Measurements from ENCODE around the gene KRTAP4-5. TPM values are rescaled to one million over a fixed set of nuclear protein-coding genes. Genes with fewer than 3 reads are reported as not detected.
"Not testable (repeated sequence)": the region's sequence is repeated elsewhere in the genome, so short reads cannot be mapped to it uniquely, and the experiment has no call there.

Gene KRTAP4-5
- total RNA-seq, 1 donor from 2014 or later = not detected

DNA sequence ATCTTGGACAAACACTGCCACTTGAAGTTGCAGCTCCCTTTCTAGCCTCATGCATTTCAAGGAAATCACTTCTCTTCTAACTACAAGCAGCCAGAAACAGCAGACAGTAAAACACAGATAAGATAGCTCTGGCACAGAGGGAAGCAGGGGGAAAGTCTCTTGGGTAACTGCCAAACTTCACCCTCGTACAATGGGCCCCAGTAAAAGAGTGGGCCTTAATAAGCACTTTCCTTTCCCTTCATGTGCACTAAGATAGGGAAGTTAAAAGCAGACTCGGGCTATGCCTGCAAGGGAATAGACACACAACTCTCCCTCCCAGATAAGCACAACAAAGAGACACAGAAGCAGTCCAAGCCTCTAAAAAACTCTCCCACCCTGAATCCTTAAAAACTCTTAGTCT, 4.2 kb upstream of the KRTAP4-5 start:
- no peak overlapping the region for H3K4me3 ChIP-seq (ENCODE audit: low read depth, low read length)
- no peaks in the 10 kb centered on the region for H3K27me3 ChIP-seq (ENCODE audit: control insufficient read depth, insufficient read depth, low read length)
- no peak for DNase-seq (ENCODE audit: low read depth)
- TF ChIP-seq, protein P1, sequence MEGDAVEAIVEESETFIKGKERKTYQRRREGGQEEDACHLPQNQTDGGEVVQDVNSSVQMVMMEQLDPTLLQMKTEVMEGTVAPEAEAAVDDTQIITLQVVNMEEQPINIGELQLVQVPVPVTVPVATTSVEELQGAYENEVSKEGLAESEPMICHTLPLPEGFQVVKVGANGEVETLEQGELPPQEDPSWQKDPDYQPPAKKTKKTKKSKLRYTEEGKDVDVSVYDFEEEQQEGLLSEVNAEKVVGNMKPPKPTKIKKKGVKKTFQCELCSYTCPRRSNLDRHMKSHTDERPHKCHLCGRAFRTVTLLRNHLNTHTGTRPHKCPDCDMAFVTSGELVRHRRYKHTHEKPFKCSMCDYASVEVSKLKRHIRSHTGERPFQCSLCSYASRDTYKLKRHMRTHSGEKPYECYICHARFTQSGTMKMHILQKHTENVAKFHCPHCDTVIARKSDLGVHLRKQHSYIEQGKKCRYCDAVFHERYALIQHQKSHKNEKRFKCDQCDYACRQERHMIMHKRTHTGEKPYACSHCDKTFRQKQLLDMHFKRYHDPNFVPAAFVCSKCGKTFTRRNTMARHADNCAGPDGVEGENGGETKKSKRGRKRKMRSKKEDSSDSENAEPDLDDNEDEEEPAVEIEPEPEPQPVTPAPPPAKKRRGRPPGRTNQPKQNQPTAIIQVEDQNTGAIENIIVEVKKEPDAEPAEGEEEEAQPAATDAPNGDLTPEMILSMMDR (IDR thresholded peaks at IDR 0.05; ENCODE audit: insufficient read depth, low read length, severe bottlenecking) = no peak
- FAIRE-seq = no peak
- H3K36me3 ChIP-seq (ENCODE audit: control insufficient read depth, insufficient read depth, low read length) = no peaks in the 10 kb centered on the region

DNA sequence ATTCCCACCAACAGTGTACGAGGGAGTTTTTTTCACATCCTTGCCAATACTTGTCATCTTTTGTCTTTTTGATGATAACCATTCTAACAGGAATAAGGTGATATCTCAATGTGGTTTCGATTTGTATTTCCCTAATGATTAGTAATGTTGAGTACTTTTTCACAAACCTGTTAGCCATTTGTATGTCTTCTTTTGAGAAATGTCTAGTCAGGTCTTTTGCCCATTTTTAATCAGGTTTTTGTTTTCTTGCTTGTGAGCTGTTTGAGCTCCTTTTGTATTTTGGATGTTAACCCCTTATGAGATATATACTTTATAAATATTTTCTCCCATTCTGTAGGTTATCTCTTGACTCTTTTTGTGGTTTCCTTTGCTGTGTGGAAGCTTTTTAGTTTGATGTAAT, 1.9 kb upstream of the KRTAP4-5 start:
- no peaks in the 10 kb centered on the region for H3K36me3 ChIP-seq (ENCODE audit: control insufficient read depth, insufficient read depth, low read length)
- H3K4me3 ChIP-seq (ENCODE audit: low read depth, low read length) = no peak overlapping the region
- DNase-seq (ENCODE audit: low read depth) (no peak), FAIRE-seq (no peak)
- TF ChIP-seq, protein P1 (IDR thresholded peaks at IDR 0.05; ENCODE audit: insufficient read depth, low read length, severe bottlenecking) = no peak
- no peaks in the 10 kb centered on the region for H3K27me3 ChIP-seq (ENCODE audit: control insufficient read depth, insufficient read depth, low read length)

DNA sequence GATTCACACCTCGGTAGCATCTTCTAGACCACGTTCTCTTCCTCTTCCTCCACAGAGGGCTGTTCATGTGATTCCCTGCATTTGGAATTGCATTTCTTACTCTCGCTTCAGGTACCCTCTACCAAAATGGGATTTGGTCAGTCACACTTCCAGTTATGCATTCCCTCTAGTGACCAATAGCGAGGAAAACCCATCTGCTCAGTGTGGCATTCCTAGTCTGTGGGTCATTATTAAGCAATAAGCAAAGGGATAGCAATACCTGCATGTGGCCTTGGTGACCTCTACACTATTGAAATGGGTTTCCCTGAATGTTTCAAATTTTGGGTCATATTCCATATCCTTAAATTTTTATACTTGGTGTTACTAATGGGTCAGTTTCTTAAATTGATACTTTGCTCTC, 401 bp upstream of the KRTAP4-5 start:
- no peak overlapping the region for H3K4me3 ChIP-seq (ENCODE audit: low read depth, low read length)
- no peak for FAIRE-seq
- TF ChIP-seq, protein P1 (IDR thresholded peaks at IDR 0.05; ENCODE audit: insufficient read depth, low read length, severe bottlenecking) = no peak
- H3K27me3 ChIP-seq (ENCODE audit: control insufficient read depth, insufficient read depth, low read length) = no peaks in the 10 kb centered on the region
- H3K36me3 ChIP-seq (ENCODE audit: control insufficient read depth, insufficient read depth, low read length) = no peaks in the 10 kb centered on the region
- no peak for DNase-seq (ENCODE audit: low read depth)

DNA sequence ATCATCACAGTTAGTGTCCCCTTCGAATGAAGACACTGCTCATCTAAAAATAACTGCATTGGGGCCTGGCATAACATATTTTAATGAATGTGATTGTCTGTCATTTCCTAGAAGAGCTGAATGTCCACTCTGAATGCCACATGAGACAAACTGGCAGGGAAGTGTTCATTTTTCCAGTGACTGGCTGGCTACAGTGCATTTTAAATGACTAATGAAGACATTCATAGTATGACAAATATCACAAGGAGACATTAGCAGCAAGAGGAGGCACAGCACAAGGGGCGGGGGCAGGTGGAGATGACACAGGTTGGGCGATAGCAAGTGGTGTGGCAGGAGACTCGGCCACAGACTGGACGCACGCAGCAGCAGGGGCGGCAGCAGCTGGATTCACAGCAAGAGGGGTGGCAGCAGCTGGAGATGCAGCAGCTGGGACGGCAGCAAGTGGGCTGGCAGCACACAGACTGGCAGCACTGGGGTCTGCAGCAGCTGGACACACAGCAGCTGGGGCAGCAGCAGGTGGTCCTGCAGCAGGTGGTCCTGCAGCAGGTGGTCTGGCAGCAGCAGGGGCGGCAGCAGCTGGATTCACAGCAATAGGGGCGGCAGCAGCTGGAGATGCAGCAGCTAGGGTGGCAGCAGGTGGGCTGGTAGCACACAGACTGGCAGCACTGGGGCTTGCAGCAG, 514 bp downstream of the KRTAP4-5 start:
- DNase-seq (ENCODE audit: low read depth); H3K4me3 ChIP-seq (ENCODE audit: low read depth, low read length); H3K27me3 ChIP-seq (ENCODE audit: control insufficient read depth, insufficient read depth, low read length); H3K36me3 ChIP-seq (ENCODE audit: control insufficient read depth, insufficient read depth, low read length): not testable (repeated sequence)
- FAIRE-seq = peak; percentile 36

DNA sequence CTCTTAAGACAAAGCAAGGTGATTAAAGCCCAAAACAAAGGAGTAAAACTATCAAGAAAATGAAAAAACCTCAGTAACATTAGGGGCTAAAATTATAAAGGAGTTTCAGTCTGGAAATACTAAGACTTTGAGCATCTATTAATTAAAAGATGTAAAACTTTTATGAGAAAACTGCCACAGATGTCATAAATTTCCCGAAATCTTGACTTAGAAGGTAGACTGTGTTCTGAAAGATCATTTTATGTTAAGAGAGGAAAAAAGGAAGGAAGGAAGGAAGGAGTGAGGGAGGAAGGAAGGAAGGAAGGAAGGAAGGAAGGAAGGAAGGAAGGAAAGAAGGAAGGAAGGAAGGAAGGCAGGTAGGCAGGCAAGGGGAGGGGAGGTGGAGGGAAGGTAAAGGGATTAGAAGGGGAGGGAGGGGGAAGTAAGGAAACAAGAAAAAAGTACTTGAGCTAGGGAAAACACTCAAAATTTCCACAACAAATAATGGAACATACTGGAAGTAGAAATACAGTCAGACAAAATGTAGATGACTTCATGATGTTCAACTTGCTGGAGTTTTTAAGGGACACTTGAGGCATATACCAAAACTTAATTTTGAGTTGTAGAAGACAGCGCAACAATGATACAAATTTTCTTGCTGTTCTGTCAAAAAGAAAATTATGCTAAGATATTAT, 2.0 kb downstream of the KRTAP4-5 start:
- TF ChIP-seq, protein P1 (IDR thresholded peaks at IDR 0.05; ENCODE audit: insufficient read depth, low read length, severe bottlenecking) = no peak
- no peaks in the 10 kb centered on the region for H3K27me3 ChIP-seq (ENCODE audit: control insufficient read depth, insufficient read depth, low read length)
- H3K36me3 ChIP-seq (ENCODE audit: control insufficient read depth, insufficient read depth, low read length) = no peaks in the 10 kb centered on the region
- no peak overlapping the region for H3K4me3 ChIP-seq (ENCODE audit: low read depth, low read length)
- FAIRE-seq (no peak), DNase-seq (ENCODE audit: low read depth) (no peak)

DNA sequence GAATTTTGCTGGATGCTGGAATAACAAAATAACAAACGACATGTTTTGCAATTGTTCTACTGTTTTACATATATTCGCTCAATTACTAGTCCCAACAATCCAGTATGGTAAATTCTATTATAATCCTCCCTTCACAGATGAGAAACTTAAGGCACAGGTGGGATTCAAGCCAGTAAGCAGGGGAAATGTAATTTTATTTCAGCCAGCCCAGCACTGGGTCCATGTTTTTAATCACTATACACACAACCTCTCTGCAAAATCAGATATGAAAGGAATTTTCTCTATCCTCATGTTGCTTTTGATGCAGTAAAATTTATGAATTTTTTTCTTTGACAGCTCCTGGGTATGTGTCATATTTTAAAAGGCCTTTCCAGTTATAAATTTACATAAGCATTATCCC, 4.4 kb downstream of the KRTAP4-5 start:
- TF ChIP-seq, protein P1 (IDR thresholded peaks at IDR 0.05; ENCODE audit: insufficient read depth, low read length, severe bottlenecking) = no peak
- FAIRE-seq (no peak), DNase-seq (ENCODE audit: low read depth) (no peak)
- Histone ChIP-seq H3K36me3 (ENCODE audit: control insufficient read depth, insufficient read depth, low read length) (no peaks in the 10 kb centered on the region), H3K4me3 (ENCODE audit: low read depth, low read length) (no peak overlapping the region), H3K27me3 (ENCODE audit: control insufficient read depth, insufficient read depth, low read length) (no peaks in the 10 kb centered on the region)

All from bronchial epithelial cell (primary cell).